ENCODE data around the gene SLIT3. TPM values are rescaled to one million over a fixed set of nuclear protein-coding genes. Genes with fewer than 3 reads are reported as not detected.

The SLIT3 gene
- total RNA-seq, 1 experiment from 2014 or later, result 0.10 TPM

DNA sequence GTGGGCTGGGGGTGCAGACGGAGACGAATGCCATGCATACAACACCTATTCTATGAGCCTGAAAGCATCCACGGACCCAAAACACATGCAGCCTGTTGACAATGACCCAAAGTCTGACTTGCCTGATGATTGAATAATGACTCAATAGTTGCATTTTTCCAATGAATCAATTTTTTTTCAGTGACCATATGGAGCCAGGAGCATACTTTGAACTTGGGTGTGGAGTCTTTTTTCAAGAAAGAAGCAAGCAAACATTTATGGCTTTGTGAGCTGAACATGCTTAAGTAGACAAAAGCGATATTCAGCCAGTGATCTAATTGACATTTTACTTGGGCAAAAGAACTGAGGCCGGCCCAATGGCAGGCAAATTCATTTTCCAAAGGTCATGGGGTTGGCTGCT is 437.9 kb downstream of the SLIT3 start:
- RAD21 ChIA-PET (ENCODE audit: low non-redundant PET in 1 of 2, low total read pairs in 2 of 2, uncharacterized antibody in 2 of 2, unreplicated experiment in 2 of 2), result no interaction called here
- ATAC-seq, result no peak
- H3K4me1 ChIP-seq (ENCODE audit: control insufficient read depth in 1 of 2, insufficient read depth in 2 of 2, low read length in 2 of 2), result no peaks in the 10 kb centered on the region
- no peaks in the 10 kb centered on the region for H4K20me1 ChIP-seq (ENCODE audit: insufficient read depth)
- no peak for TF ChIP-seq SP1 (IDR thresholded peaks at IDR 0.05; ENCODE audit: low read depth)
- no peak for TF ChIP-seq TCF7L2 (IDR thresholded peaks at IDR 0.05; ENCODE audit: borderline replicate concordance, extremely low read depth, insufficient read depth, insufficient read length)
- no peak for TF ChIP-seq REST (IDR thresholded peaks at IDR 0.05; ENCODE audit: low read depth)
- no peak for TF ChIP-seq ZNF274 (IDR thresholded peaks at IDR 0.05; ENCODE audit: low read depth, low read length)
- no peak for TF ChIP-seq POLR2AphosphoS5 (IDR thresholded peaks at IDR 0.05; ENCODE audit: low read depth, low read length)
- BruUV-seq (replicated peaks), result no TSS peak
- H2AFZ ChIP-seq (ENCODE audit: low read depth, low read length, poor library complexity, severe bottlenecking), result no peak overlapping the region
- intact Hi-C loops (cut with micrococcal nuclease), result no loop called here
- H3K9ac ChIP-seq (ENCODE audit: low read length), result no peak overlapping the region
- H3K79me2 ChIP-seq (ENCODE audit: insufficient read depth, low read length), result no peaks in the 10 kb centered on the region
- H3K4me2 ChIP-seq (ENCODE audit: low read length), result no peak overlapping the region
- no peak overlapping the region for H3K27ac ChIP-seq (ENCODE audit: low read depth, low read length)
- CTCF ChIA-PET, result no interaction called here
- no peak for DNase-seq (ENCODE audit: low read depth, low spot score)
- peaks cover 59% of the 10 kb centered on the region for H3K27me3 ChIP-seq (ENCODE audit: insufficient read depth, low read length)
- POLR2A ChIA-PET, result no interaction called here
- H3K9me2 ChIP-seq (ENCODE audit: insufficient read depth), result no peaks in the 10 kb centered on the region
- no peak overlapping the region for H3K4me3 ChIP-seq (replicated peaks in 1 of 2; ENCODE audit: low read depth in 1 of 2, low read length in 2 of 2)
- H3K36me3 ChIP-seq (ENCODE audit: control insufficient read depth in 1 of 2, insufficient read depth in 2 of 2, low read length in 2 of 2), result no peaks in the 10 kb centered on the region
- no peaks in the 10 kb centered on the region for H3K9me3 ChIP-seq (ENCODE audit: control insufficient read depth in 1 of 2, insufficient read depth in 1 of 2, low read depth in 1 of 2, low read length in 2 of 2)

- H3K27ac ChIP-seq (ENCODE audit: low read depth, low read length), result no peak overlapping the region
- H3K36me3 ChIP-seq (ENCODE audit: control insufficient read depth in 1 of 2, insufficient read depth in 2 of 2, low read length in 2 of 2), result no peaks in the 10 kb centered on the region
- no peaks in the 10 kb centered on the region for H3K4me1 ChIP-seq (ENCODE audit: control insufficient read depth in 1 of 2, insufficient read depth in 2 of 2, low read length in 2 of 2)
- RAD21 ChIA-PET (ENCODE audit: low non-redundant PET in 1 of 2, low total read pairs in 2 of 2, uncharacterized antibody in 2 of 2, unreplicated experiment in 2 of 2), result no interaction called here
- no peak overlapping the region for H3K9ac ChIP-seq (ENCODE audit: low read length)
- no peak overlapping the region for H3K4me2 ChIP-seq (ENCODE audit: low read length)
- H2AFZ ChIP-seq (ENCODE audit: low read depth, low read length, poor library complexity, severe bottlenecking), result no peak overlapping the region
- H3K79me2 ChIP-seq (ENCODE audit: insufficient read depth, low read length), result no peaks in the 10 kb centered on the region
- H3K9me3 ChIP-seq (ENCODE audit: control insufficient read depth in 1 of 2, insufficient read depth in 1 of 2, low read depth in 1 of 2, low read length in 2 of 2), result no peaks in the 10 kb centered on the region
- POLR2A ChIA-PET, result no interaction called here
- DNase-seq (ENCODE audit: low read depth, low spot score), result no peak
- BruUV-seq (replicated peaks), result no TSS peak
- H3K27me3 ChIP-seq (ENCODE audit: insufficient read depth, low read length), result peaks cover 62% of the 10 kb centered on the region
- H4K20me1 ChIP-seq (ENCODE audit: insufficient read depth), result no peaks in the 10 kb centered on the region
- no peak overlapping the region for H3K4me3 ChIP-seq (replicated peaks in 1 of 2; ENCODE audit: low read depth in 1 of 2, low read length in 2 of 2)
- intact Hi-C loops (cut with micrococcal nuclease), result no loop called here
- CTCF ChIA-PET, result no interaction called here
- no peak for ATAC-seq
- no peaks in the 10 kb centered on the region for H3K9me2 ChIP-seq (ENCODE audit: insufficient read depth)
- TF ChIP-seq RAD21 (IDR thresholded peaks at IDR 0.05; ENCODE audit: low read depth) (no peak), CBX3 (IDR thresholded peaks at IDR 0.05; ENCODE audit: low read depth) (no peak), ZNF274 (IDR thresholded peaks at IDR 0.05; ENCODE audit: low read depth, low read length) (no peak), FOSL1 (IDR thresholded peaks at IDR 0.05; ENCODE audit: low read depth) (no peak), EGR1 (IDR thresholded peaks at IDR 0.05; ENCODE audit: low read depth) (no peak), EZH2 (IDR thresholded peaks at IDR 0.05) (no peak), JUND (IDR thresholded peaks at IDR 0.05) (no peak), ZBTB33 (IDR thresholded peaks at IDR 0.05; ENCODE audit: extremely low read depth, insufficient replicate concordance, low read length) (no peak), EZH2phosphoT487 (IDR thresholded peaks at IDR 0.05; ENCODE audit: borderline replicate concordance) (no peak), YY1 (IDR thresholded peaks at IDR 0.05; ENCODE audit: extremely low read depth, insufficient replicate concordance, low read depth, low read length) (no peak)
Observed at GRCh38 chr5:168860503-168860902, 440.4 kb downstream of the SLIT3 start.

Data from HCT116 (cell line).